HG03159 (cell line): ENCODE data around the gene CDK10.
"Not testable (repeated sequence)": the region's sequence is repeated elsewhere in the genome, so short reads cannot be mapped to it uniquely, and the experiment has no call there.

ENCODE experiments used
- ATAC-seq: cut with Tn5 transposase; IDR thresholded peaks from one replicate; pipeline ENCODE4 v1.9.1; 2021; ENCODE audit warnings: mild to moderate bottlenecking, moderate library complexity; ENCODE audit not compliant: unreplicated experiment

The CDK10 gene

GRCh38 chr16:89695086-89695874, 8.8 kb downstream of the CDK10 start:
- ATAC-seq = no peak

- ATAC-seq = no peak
Measured at GRCh38 chr16:89695875-89696669, 9.6 kb downstream of the CDK10 start.

GRCh38 chr16:89696670-89697128, 10.2 kb downstream of the CDK10 start:
- no peak for ATAC-seq

- ATAC-seq = no peak
Measured at GRCh38 chr16:89697161-89697615, 10.7 kb downstream of the CDK10 start.

- ATAC-seq = no peak
Measured at GRCh38 chr16:89697616-89698331, 11.3 kb downstream of the CDK10 start.

- not testable (repeated sequence) for ATAC-seq
Measured at GRCh38 chr16:89698717-89699116, 12.2 kb downstream of the CDK10 start.

- ATAC-seq = not testable (repeated sequence)
Measured at GRCh38 chr16:89699629-89700099, 13.2 kb downstream of the CDK10 start.

- no peak for ATAC-seq
Measured at GRCh38 chr16:89700100-89700648, 13.7 kb downstream of the CDK10 start.

- ATAC-seq = peak; percentile 13
Measured at GRCh38 chr16:89700649-89701424, 14.3 kb downstream of the CDK10 start.

- ATAC-seq = peak; percentile 67
Measured at GRCh38 chr16:89701425-89702406, 15.2 kb downstream of the CDK10 start, which contains the start of gene SPATA2L. SPATA2L (minus strand) TSS chr16:89701705; CDS start chr16:89701232, 473 bp downstream.

GRCh38 chr16:89704281-89704680, 17.8 kb downstream of the CDK10 start:
- no peak for ATAC-seq

GRCh38 chr16:89705006-89705405, 18.5 kb downstream of the CDK10 start:
- ATAC-seq = no peak

GRCh38 chr16:89706518-89707260, 20.2 kb downstream of the CDK10 start:
- no peak for ATAC-seq

GRCh38 chr16:89707695-89708094, 21.2 kb downstream of the CDK10 start:
- no peak for ATAC-seq

GRCh38 chr16:89708481-89708931, 22.0 kb downstream of the CDK10 start:
- ATAC-seq = no peak

GRCh38 chr16:89709166-89709565, 22.7 kb downstream of the CDK10 start:
- no peak for ATAC-seq

GRCh38 chr16:89709716-89710432, 23.4 kb downstream of the CDK10 start:
- no peak for ATAC-seq
